Forelimb muscle (tissue), 1 donor: ENCODE measurements around the gene CASP8AP2. TPM values are rescaled to one million over a fixed set of nuclear protein-coding genes. Genes with fewer than 3 reads are reported as not detected.
"Not testable (repeated sequence)": the region's sequence is repeated elsewhere in the genome, so short reads cannot be mapped to it uniquely, and the experiment has no call there.

ENCODE experiments used
- DNase-seq: peaks from one replicate; pipeline ENCODE4 v3.0.0-alpha.2; 2013; ENCODE audit warnings: low read depth
- polyA plus RNA-seq: library from polyadenylated mRNA; unstranded; fragments of 120-200 nt; gene quantifications from one replicate; pipeline ENCODE4 v1.2.1, GENCODE V29; 2013; ENCODE audit not compliant: insufficient read length

The CASP8AP2 gene
- polyA plus RNA-seq, 1 donor = 12.5 TPM

GRCh38 chr6:89887452-89888137 lies 57.9 kb downstream of the CASP8AP2 start:
- no peak for DNase-seq

GRCh38 chr6:89888138-89888514 lies 58.4 kb downstream of the CASP8AP2 start:
- no peak for DNase-seq

GRCh38 chr6:89888871-89889270 lies 59.2 kb downstream of the CASP8AP2 start:
- no peak for DNase-seq

GRCh38 chr6:89890845-89891528 lies 61.3 kb downstream of the CASP8AP2 start:
- DNase-seq = not testable (repeated sequence)

- DNase-seq = not testable (repeated sequence)
Measured at GRCh38 chr6:89892577-89892976, 62.9 kb downstream of the CASP8AP2 start.

- DNase-seq = no peak
Measured at GRCh38 chr6:89894169-89894568, 64.5 kb downstream of the CASP8AP2 start, which contains the start of gene GJA10. GJA10 (plus strand) TSS chr6:89894469; CDS start chr6:89894469, 0 bp downstream.

- DNase-seq = peak; percentile 31
Measured at GRCh38 chr6:89895276-89895874, 65.7 kb downstream of the CASP8AP2 start.

GRCh38 chr6:89910001-89910901 lies 80.6 kb downstream of the CASP8AP2 start:
- not testable (repeated sequence) for DNase-seq

GRCh38 chr6:89910902-89911240 lies 81.2 kb downstream of the CASP8AP2 start:
- no peak for DNase-seq

GRCh38 chr6:89916136-89916920 lies 86.6 kb downstream of the CASP8AP2 start:
- no peak for DNase-seq

GRCh38 chr6:89917216-89917615 lies 87.5 kb downstream of the CASP8AP2 start:
- no peak for DNase-seq

- no peak for DNase-seq
Measured at GRCh38 chr6:89917801-89918366, 88.2 kb downstream of the CASP8AP2 start.

Other genes starting within 250 kb of the CASP8AP2 start
- gene LYRM2, start 191.1 kb upstream of the CASP8AP2 start, polyA plus RNA-seq = 24.3 TPM
- gene MDN1, start 10.1 kb upstream of the CASP8AP2 start, polyA plus RNA-seq = 24.8 TPM
- not detected for gene GJA10, start 64.6 kb downstream of the CASP8AP2 start, polyA plus RNA-seq